ENCODE data around the gene RO60.
A peak's percentile ranks its signal among the peaks of the same experiment; 100 is the strongest.
"Not testable (repeated sequence)": the region's sequence is repeated elsewhere in the genome, so short reads cannot be mapped to it uniquely, and the experiment has no call there.

The RO60 gene

DNA sequence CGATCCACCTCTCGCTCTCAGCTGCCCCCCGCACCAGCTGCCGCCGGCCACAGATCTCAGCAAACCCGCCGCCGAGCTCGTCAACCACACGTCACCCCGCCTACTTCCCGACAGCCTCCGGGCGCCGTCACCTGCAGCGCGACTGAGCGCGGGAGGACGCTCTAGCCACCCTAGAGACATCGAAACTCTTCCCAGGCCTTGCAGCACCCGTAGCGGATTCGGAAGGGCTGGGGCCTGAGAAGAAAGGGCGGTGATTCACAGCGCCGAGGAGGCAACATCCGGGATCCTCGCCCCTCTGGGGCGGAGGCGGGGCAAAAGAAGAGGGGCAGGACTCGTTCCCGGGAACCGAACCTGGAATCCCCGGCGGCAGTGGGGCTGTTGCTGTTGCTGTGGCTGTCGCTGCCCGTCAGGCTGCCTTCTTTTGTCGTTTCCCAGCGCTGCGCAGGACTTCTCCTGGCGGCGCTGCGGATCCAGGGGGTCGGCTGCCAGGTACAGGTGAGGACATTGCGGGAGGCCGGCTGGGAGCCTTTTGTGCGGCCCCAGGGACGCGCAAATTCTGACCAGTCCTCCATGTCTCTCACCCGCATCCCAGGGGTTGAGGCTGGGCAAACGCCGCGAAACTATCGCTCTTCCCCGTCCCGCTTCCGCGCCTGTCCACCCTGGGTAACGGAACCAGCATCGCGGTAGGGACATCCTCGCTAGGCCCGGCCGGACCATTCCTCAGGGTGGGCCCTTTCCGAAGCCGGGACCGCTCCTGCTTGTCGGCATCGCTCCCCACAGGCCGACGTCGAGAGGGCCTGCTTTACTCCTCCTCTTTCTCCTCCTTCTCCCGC is at the start of gene RO60, which contains the start of gene UCHL5:
TSS of gene RO60 (plus strand) at position 331 of the 833 bp plus-strand sequence. CDS start 9,443 bp downstream, outside the sequence.
TSS of gene UCHL5 (minus strand) at position 79 of the 833 bp plus-strand sequence. CDS start 100 bp downstream, outside the sequence.
- DNase-seq (ENCODE audit: extremely low read depth in 1 of 2, low read depth in 1 of 2), result peak; percentile 87 to 95

DNA sequence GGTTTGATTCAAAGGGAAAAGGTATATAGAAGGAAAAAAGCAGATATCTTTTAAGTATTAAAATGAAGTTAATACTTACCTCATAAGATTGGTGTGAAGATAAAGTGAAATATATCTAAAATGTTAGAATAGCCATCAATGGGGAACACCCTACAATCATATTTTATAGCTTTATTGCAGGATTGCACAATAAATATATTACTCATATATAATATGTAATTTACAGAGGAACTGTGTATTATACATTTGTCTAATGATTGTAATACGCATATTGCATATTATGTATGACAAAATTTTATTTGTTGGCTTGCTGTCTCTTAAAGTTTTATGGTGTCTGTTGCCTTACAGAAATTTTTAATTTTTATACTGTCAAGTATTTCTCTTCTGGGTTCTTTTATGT is 48.0 kb upstream of the RO60 start:
- no peak for DNase-seq (ENCODE audit: extremely low read depth in 1 of 2, low read depth in 1 of 2)

DNA sequence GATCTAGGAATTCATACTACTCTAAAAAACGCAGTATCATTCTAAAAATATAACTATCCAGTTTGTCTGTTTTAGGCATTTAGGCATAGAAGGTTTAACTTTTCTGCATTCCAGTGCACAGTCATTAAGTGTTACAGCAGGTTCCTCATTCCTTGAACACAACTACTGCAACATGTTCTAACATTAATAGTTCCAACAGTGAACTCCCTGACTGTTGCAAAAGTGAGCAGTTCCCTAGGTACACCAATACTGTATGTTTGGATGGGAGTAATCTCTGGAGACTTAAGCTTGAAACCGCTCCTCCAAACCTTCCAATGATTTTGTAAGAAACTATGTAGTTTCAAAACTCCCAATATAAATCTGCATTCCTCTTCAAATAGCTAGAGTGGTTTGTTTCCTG is 46.4 kb upstream of the RO60 start:
- no peak for DNase-seq (ENCODE audit: extremely low read depth in 1 of 2, low read depth in 1 of 2)

DNA sequence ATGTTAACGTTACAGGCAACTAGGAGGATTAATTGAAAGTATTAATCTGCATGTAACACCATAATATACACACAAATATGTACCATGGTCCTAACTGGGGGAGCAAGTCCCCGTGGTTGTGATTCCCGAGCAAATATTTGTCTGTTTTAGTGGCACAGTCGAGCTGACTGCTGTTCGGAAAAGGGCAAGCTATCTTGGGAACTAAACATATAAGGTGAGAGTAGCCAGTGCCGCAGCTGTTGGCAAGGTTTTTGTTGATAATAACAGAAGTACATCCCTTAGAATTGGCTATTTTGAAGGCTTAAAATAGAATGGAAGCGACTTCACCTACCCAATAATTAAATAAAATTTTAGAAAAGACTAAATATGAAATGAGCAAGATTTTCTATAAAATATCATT is 45.7 kb upstream of the RO60 start:
- DNase-seq (ENCODE audit: extremely low read depth in 1 of 2, low read depth in 1 of 2), result no peak

- DNase-seq (ENCODE audit: extremely low read depth in 1 of 2, low read depth in 1 of 2), result no peak
These were observed 45.0 kb upstream of the RO60 start for GRCh38 chr1:193014400-193014799.

DNA sequence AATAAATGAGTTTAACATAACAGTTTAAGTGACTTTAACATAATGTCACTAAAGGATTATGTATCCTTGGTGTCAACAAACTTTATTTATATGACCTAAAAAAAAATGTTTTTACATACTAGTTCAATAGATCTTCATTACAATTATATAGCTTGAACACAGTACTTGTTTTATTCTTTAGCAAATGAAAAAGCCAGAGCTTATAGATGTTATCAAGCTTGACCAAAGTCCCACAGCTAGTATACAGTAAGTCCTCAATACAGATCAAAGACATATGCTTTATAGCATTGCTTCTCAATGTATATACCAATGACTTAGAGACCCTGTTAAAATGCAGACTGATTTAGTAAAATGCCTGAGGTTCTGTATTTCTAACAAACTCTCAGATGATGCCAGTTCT is 42.6 kb upstream of the RO60 start:
- no peak for DNase-seq (ENCODE audit: extremely low read depth in 1 of 2, low read depth in 1 of 2)

DNA sequence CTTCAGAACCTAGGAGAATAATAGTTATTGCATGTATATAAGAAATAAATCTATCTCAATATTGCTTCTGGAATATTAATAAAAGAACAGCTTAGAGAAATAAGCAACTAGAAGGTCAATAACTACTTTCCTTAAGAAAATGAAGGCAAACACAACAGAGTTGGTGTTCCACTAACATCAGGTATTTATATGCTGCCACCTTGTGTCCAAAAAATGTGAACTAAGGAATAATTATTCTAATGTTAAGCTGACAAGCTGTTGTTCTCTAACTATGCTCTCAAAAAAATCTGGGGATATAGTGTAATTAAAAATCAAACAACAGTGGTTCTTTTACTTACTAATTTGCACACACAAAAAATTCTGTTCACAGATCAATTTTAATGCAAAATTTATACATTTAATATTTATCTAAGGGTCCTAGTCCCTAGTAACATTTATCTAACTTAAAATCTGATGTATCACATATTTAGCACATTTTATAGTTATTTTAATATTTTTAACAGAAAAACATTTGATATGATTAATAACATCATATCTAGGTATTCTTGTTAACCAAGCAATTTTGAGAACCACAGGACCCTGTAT is 39.9 kb upstream of the RO60 start:
- no peak for DNase-seq (ENCODE audit: extremely low read depth in 1 of 2, low read depth in 1 of 2)

DNA sequence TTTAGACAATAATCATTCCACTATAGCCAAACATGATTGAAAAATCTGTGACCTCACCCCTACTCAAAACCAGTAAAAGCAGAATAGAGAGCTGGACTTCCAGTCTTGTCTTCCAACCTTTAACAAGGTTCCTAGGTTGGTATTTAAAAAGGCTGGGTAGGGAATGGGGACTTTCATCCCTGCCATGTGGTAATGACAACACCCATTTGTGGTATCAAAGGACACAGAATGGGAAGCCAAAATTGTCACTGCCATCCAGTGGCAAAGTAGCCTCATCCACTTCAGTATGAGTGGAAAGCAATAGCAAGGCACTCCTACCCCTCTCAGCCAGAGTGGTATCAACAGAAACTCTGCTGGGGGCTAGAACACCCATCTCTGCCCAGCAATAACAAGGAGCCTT is 34.2 kb upstream of the RO60 start:
- no peak for DNase-seq (ENCODE audit: extremely low read depth in 1 of 2, low read depth in 1 of 2)

DNA sequence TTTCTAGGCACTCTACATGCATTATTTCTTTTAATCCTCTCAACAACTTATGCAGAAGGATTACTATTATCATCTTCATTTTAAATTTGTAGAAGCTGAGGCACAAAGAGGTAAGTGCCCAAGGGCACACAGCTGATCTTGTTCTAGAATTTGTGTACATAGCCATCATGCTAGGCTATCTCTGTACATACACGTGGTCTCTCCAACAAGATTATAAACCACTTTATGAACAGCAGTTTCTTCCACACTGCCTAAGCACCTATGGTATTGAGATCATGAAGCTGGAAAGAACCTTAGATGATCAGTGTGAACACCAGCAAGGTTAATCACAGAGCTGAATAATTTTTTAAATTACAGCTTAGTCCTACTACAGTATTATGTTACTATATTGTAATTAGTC is 29.1 kb upstream of the RO60 start:
- DNase-seq (ENCODE audit: extremely low read depth in 1 of 2, low read depth in 1 of 2), result no peak

DNA sequence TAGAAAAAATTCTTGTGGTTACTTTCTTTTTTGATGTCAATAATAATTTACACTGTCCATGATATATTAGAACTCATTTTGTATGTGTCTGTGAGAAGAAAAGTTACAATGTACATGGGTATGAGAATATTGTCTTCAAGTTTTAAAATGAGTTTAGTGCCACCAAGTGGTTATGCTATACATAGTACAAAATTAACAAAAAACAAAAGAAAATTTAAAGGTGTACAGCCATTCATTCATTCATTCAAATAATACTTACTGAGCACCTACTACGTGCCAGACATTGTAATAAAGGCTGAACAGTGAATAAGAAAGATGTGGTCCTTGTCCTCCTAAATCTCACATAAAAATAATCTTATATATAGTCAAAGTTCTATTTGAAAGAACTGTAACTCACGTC is 28.0 kb upstream of the RO60 start:
- no peak for DNase-seq (ENCODE audit: extremely low read depth in 1 of 2, low read depth in 1 of 2)

DNA sequence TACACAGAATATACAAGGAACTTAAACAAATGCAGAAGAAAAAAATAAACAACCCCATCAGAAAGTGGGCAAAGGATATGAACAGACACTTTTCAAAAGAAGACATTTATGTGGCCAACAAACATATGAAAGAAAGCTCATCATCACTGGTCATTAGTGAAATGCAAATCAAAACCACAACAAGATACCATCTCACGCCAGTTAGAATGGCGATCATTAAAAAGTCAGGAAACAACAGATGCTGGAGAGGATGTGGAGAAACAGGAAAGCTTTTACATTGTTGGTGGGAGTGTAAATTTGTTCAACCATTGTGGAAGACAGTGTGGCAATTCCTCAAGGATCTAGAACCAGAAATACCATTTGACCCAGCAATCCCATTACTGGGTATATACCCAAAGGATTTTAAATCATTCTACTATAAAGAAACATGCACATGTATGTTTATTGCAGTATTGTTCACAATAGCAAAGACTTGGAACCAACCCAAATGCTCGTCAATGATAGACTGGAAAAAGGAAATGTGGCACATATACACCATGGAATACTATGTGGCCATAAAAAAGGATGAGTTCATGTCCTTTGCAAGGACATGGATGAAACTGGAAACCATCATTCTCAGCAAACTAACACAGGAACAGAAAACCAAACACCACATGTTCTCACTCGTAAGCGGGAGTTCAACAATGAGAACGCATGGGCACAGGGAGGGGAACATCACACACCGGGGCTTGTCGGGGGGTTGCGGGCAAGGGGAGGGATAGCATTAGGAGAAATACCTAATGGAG is 26.6 kb upstream of the RO60 start:
- DNase-seq (ENCODE audit: extremely low read depth in 1 of 2, low read depth in 1 of 2), result not testable (repeated sequence)

DNA sequence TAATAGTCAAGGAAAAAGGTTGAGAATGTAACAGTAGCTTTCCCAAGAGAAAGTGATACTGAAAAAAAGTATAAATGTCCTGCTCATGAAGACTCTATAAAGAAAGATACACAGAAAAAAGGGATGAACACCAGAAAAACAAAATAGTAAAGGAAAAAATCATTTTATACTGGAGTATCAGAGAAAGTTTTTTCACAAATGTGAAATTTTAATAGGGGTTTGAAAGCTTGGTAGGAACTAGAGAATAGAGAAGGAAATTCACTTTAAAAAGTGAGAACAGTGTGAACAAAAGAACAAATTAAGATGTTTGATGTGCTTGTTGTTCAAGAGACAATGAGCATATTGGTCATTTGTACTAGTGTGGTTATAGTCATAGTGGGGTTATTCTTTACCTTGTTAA is 25.8 kb upstream of the RO60 start:
- DNase-seq (ENCODE audit: extremely low read depth in 1 of 2, low read depth in 1 of 2), result no peak

DNA sequence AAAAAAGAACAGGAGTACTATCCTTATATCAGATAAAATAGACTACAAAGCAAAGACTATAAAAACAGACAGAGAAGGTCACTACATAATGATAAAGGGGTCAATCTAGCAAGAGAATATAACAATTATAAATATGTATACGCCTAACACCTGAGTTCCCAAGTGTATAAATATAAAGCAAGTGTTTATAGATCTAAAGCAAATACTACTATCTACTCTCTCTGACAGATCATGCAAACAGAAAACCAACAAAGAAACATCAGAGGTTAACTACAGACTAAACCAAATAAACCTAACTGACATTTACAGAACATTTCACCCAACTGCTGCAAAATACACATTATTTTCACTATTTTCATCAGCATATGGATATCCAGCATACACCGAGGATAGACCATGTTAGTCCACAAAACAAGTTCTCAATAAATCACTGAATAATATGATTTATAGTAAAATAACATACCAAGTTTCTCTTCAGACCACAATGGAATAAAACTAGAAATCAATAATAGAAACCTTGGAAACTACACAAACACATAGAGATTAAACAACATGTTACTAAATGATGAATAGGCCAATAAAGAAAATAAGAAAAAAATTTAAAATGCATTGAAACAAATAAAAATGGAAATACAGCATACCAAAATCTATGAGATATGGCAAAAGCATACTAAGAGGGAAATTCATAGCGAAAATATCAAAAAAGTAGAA is 22.9 kb upstream of the RO60 start:
- DNase-seq (ENCODE audit: extremely low read depth in 1 of 2, low read depth in 1 of 2), result no peak

GRCh38 chr1:193040011-193040410 is 19.4 kb upstream of the RO60 start:
- DNase-seq (ENCODE audit: extremely low read depth in 1 of 2, low read depth in 1 of 2), result no peak

DNA sequence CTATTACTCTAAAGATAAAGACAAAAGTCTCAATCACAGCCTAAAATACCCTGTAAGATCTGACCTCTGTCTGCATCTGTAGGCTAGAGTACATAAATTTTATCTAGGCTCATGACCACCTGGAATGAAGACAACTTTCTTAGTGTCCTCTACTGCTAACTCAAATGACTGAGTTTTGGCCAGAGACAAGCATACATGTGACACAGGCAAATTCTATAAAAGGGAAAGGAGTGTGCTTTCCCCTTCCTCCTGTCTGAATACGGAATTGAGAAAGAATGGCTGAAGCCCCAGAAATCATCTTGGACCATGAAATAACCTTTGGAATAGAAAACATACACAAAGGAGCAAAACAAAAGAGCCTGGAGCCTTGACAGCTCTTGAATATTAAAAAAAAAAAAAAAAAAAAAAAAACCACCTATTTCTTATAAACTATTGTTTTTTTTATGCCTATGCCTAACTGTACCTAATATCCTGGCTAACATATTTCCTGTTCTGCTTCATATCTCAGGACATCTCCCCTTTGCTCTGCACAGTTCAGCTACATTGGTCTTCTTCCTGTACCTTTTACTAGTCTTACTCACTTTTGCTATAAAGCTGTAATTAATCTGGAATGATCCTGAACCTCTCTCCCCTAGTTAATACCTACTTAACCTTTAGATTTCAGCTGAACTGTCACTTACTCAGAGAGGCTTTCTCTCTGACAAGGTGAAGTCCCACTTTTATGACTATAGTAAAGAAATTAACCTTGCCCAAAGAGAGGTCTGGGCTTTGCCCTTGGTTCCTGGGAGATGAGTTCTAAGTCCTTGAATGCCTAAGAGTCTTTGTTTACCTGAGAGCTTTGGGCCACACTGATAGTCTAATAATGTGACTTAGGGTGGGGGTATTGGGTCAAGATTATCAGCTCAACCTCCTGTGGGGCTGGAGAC is 16.4 kb upstream of the RO60 start:
- DNase-seq (ENCODE audit: extremely low read depth in 1 of 2, low read depth in 1 of 2), result no peak

DNA sequence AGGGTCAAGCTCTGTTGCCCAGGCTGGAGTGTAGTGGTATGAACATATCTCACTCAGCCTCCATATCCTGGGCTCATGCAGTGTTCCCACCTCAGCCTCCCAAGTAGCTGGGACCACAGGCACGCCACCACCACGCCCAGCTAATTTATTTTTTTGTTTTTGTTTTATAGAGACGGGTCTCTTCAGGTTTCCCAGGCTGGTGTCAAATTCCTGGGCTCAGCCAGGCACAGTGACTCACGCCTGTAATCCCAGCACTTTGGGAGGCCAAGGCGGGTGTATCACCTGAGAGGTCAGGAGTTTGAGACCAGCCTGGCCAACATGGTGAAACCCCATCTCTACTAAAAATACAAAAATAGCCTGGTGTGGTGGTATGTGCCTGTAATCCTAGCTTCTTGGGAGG is 10.5 kb upstream of the RO60 start:
- not testable (repeated sequence) for DNase-seq (ENCODE audit: extremely low read depth in 1 of 2, low read depth in 1 of 2)

DNA sequence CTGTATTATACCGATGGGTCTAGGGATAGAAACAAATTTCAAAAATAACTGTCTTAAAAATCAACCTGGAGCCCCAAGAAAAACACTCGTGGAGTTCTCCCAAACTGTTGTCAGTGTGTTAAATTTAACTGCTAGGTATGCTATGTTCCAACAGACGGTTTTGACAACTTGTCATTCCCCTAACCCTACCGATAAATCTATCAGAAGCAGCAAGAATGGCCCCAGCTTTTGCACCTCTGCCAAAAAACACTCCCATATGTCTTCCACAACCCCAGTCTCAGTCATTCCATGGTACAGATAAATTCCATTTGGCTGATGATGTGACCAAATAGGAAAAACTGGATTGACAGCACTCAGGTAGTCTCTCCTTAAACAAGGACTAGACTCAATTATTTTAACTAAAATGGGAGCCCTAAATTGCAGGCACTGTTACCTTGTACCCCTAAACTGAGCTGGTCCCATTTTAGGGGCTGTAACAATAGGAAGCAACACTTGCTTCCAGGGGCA is 5.2 kb upstream of the RO60 start:
- DNase-seq (ENCODE audit: extremely low read depth in 1 of 2, low read depth in 1 of 2), result no peak

DNA sequence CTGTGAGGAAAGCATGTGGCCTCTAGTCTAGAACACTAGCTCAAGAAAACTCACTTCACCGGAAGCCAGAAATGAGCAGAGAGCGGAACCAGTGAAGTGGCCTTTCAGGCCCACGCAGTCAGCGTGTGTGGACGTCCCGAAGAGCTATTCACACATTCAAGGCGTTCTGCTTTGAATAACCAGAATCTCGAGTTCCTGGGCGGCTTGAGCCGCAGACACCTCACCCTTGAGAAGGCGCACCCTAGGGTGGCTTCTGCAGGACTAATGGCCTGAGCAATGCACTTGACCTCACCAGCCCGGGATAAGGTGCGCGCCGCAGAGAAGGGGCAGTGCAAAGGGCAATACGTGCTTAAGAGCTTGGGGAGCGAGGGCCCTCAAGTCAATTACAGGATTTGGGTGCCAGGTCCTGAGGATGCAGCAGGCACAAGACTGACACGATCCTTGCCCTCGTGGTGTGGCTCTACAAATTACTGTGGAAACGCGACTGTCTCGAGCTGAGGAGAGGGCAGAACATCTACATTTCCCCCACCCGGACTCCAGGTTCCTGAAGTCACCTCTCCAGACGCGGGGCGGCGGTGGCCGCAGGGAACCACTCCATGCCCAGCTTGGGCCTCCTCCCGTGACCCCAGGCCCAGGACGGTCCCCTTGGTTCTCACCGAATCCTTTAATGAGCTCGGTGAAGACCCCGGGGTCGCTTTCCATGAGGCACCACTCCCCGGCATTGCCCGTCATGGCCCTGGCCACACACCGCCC is 707 bp upstream of the RO60 start:
- peak; percentile 46 to 66 for DNase-seq (ENCODE audit: extremely low read depth in 1 of 2, low read depth in 1 of 2)

DNA sequence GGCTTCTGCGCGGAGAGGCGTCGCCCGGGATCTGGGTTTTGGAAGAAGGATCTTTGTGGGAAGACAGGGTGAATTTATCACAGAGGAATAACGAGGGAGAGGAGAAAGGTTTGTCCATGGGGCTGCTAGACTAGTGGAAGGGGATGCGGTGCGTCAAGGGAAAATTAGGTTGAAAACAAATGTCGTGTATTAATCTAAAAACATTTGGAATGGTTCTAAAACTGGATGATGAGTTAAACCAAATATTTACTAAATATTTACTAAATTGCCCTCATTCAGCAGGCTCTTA is 647 bp downstream of the RO60 start:
- DNase-seq (ENCODE audit: extremely low read depth in 1 of 2, low read depth in 1 of 2), result no peak
